ENCODE measurements around the gene KCNA3.

GRCh38 chr1:110637475-110637874 is 37.3 kb downstream of the KCNA3 start:
- no peak for TF ChIP-seq GATA2 (IDR thresholded peaks at IDR 0.05; ENCODE audit: low read depth, low read length)
- no peak for TF ChIP-seq GATA3 (IDR thresholded peaks at IDR 0.05; ENCODE audit: low read depth, low read length)

All from SH-SY5Y (cell line).